Breast epithelium (tissue), 3 donors: ENCODE measurements around the gene MLYCD.

Experiments used
- CTCF ChIP-seq, 3 donors: fragments of 450-650 bp; IDR thresholded peaks; one replicate each; pipeline ENCODE4 v1.5.1; 2016 to 2017; ENCODE audit warnings: antibody characterized with exemption in 3 of 3, mild to moderate bottlenecking in 3 of 3, moderate library complexity in 3 of 3
- POLR2A ChIP-seq: fragments of 450-650 bp; IDR thresholded peaks from one replicate; pipeline ENCODE4 v1.6.1; 2016; ENCODE audit warnings: antibody characterized with exemption, mild to moderate bottlenecking, moderate library complexity

GRCh38 chr16:83859265-83859664 is 39.6 kb upstream of the MLYCD start:
- TF ChIP-seq CTCF (IDR thresholded peaks at IDR 0.05) (no peak), POLR2A (no peak)
